ENCODE results near the gene CACNA2D3.

CACNA2D3 gene

DNA sequence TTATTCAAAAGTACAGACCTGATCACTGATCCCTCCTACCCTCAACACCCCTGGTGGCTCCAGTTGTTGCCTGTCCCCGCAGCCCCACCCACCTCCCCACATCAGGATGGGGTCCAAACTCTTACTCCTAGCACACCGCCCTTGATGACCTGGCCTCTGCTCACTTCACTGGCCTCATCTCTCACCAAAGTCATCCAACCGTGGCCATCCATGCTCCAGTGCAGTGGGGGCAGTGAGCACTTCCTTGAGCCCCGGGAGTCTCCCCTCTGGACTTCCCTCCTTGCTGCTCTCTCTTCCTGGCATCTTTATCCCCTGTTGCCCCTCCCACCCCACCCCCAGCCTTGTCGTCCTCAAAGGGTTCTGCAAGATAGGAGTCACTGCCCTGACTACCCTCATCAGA, 191.1 kb downstream of the CACNA2D3 start:
- FAIRE-seq (no peak), DNase-seq (ENCODE audit: insufficient read length, low spot score) (no peak)
- no peak for TF ChIP-seq TAF1 (IDR thresholded peaks at IDR 0.05; ENCODE audit: low read depth, low read length)
- no peak for TF ChIP-seq POLR2A (IDR thresholded peaks at IDR 0.05; ENCODE audit: low read depth, low read length)
- no peak for TF ChIP-seq PAX5 (IDR thresholded peaks at IDR 0.05; ENCODE audit: insufficient read depth, low read length, severe bottlenecking)
- no peak for TF ChIP-seq POLR2AphosphoS5 (IDR thresholded peaks at IDR 0.05; ENCODE audit: low read depth, low read length)
- TF ChIP-seq POU2F2 (IDR thresholded peaks at IDR 0.05; ENCODE audit: low read depth, low read length), result no peak
- TF ChIP-seq SPI1 (IDR thresholded peaks at IDR 0.05; ENCODE audit: low read depth, low read length), result no peak

DNA sequence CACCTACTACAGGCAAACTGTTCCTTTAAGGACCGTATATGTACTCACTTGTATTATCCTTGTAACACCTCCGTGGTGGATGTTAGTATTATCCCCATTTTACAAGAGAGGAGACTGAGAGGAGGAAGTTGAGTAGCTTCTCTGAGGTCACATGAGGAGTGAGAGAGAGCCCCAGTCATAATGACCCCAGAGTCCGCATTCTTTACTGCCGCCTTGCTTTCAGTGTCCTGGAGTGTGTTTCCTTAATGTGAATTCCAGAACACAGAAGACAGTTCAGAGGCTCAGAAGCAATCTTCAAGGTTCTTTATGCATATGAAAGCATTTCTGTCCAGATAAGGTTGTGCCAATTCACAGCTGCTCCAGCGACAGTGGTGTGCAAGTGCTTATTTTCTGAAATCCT, 199.2 kb downstream of the CACNA2D3 start:
- no peak for FAIRE-seq
- TF ChIP-seq POLR2AphosphoS5 (IDR thresholded peaks at IDR 0.05; ENCODE audit: low read depth, low read length) (no peak), TAF1 (IDR thresholded peaks at IDR 0.05; ENCODE audit: low read depth, low read length) (no peak)
- no peak for DNase-seq (ENCODE audit: insufficient read length, low spot score)

DNA sequence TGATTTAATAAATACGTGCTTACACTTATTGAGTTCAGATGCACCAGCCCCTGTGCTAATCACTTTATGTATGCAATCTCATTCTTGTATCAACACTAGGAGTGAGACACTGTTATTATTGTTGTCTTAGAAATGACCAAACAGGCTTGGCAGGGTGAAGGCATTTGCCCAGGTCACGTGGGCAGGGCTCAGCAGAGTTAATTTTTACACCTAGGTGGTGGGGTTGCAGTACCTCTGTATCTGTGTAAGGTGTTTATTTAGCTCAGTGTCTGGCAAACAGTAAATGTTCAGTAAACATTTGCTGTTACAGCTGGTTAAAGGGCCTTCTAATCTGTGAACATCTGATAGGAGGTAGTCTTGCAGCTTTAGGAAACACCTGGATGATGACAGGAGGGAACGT, 200.0 kb downstream of the CACNA2D3 start:
- FAIRE-seq (no peak), DNase-seq (ENCODE audit: insufficient read length, low spot score) (no peak)
- TF ChIP-seq PAX5 (IDR thresholded peaks at IDR 0.05; ENCODE audit: insufficient read depth, low read length, severe bottlenecking) (no peak), SPI1 (IDR thresholded peaks at IDR 0.05; ENCODE audit: low read depth, low read length) (no peak), POLR2AphosphoS5 (IDR thresholded peaks at IDR 0.05; ENCODE audit: low read depth, low read length) (no peak), POU2F2 (IDR thresholded peaks at IDR 0.05; ENCODE audit: low read depth, low read length) (no peak), POLR2A (IDR thresholded peaks at IDR 0.05; ENCODE audit: low read depth, low read length) (no peak), TAF1 (IDR thresholded peaks at IDR 0.05; ENCODE audit: low read depth, low read length) (no peak)

DNA sequence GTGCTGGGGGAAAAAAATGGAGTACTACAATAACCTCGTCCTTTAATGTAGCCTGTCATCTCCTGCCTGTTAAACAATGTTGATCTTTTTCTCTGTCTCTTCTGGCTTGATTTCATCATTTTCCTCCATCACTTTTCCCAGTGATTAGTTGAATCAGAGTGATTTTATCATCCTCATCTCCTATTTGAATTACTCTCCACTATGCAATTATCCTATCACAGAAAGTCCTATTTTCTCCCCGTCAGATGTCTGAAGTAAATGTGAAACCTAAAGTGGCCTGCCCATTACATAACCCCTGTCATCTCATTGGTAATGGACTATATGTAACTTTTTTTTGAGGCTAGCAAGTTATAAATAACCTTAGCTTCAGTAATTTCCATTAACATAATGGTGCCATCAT, 201.8 kb downstream of the CACNA2D3 start:
- no peak for FAIRE-seq
- TF ChIP-seq POLR2AphosphoS5 (IDR thresholded peaks at IDR 0.05; ENCODE audit: low read depth, low read length) (no peak), PAX5 (IDR thresholded peaks at IDR 0.05; ENCODE audit: insufficient read depth, low read length, severe bottlenecking) (no peak), TAF1 (IDR thresholded peaks at IDR 0.05; ENCODE audit: low read depth, low read length) (no peak), POLR2A (IDR thresholded peaks at IDR 0.05; ENCODE audit: low read depth, low read length) (no peak), POU2F2 (IDR thresholded peaks at IDR 0.05; ENCODE audit: low read depth, low read length) (no peak), SPI1 (IDR thresholded peaks at IDR 0.05; ENCODE audit: low read depth, low read length) (no peak)
- no peak for DNase-seq (ENCODE audit: insufficient read length, low spot score)

DNA sequence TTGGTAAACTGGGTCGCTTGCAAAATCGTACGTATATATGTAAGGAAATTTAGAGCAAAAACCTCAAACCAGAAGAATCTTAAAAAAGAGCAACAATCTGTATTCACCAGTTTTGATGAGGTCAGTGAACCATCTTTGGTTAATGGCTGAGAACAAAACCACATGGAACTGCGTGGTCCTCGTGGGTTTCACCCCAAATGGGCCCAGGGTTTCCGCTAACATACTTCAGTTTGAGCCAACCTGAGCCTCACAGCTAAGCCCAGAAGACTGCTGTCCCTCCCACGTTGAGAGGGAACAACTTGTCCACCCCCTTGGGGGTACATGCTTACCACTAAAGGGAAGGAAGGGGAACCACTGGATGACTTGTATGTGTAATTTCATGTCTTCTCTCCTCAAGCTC, 204.6 kb downstream of the CACNA2D3 start:
- DNase-seq (ENCODE audit: insufficient read length, low spot score) (no peak), FAIRE-seq (no peak)
- TF ChIP-seq PAX5 (IDR thresholded peaks at IDR 0.05; ENCODE audit: insufficient read depth, low read length, severe bottlenecking) (no peak), SPI1 (IDR thresholded peaks at IDR 0.05; ENCODE audit: low read depth, low read length) (no peak), POU2F2 (IDR thresholded peaks at IDR 0.05; ENCODE audit: low read depth, low read length) (no peak)

DNA sequence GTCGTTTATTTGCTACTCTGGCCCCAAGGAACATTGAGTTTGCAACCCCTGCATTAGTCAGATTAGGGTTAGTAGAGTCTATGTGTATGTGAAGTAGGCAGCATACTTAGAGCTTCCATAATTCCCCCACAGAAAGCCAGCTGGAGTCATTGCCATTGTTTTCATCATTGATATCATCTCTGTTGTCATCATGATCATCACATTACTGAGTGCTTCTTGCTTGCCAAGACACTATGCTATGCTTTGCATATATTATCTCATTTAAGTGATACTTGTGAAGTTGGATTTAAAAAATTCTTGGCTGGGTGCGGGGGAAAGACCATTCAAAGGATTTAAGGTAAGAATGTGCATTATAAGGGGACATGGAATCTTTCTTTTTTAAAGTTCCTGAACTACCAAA, 209.0 kb downstream of the CACNA2D3 start:
- DNase-seq (ENCODE audit: insufficient read length, low spot score) (no peak), FAIRE-seq (no peak)
- TF ChIP-seq POU2F2 (IDR thresholded peaks at IDR 0.05; ENCODE audit: low read depth, low read length), result no peak
- no peak for TF ChIP-seq POLR2A (IDR thresholded peaks at IDR 0.05; ENCODE audit: low read depth, low read length)
- TF ChIP-seq POLR2AphosphoS5 (IDR thresholded peaks at IDR 0.05; ENCODE audit: low read depth, low read length), result no peak
- no peak for TF ChIP-seq SPI1 (IDR thresholded peaks at IDR 0.05; ENCODE audit: low read depth, low read length)
- TF ChIP-seq PAX5 (IDR thresholded peaks at IDR 0.05; ENCODE audit: insufficient read depth, low read length, severe bottlenecking), result no peak

DNA sequence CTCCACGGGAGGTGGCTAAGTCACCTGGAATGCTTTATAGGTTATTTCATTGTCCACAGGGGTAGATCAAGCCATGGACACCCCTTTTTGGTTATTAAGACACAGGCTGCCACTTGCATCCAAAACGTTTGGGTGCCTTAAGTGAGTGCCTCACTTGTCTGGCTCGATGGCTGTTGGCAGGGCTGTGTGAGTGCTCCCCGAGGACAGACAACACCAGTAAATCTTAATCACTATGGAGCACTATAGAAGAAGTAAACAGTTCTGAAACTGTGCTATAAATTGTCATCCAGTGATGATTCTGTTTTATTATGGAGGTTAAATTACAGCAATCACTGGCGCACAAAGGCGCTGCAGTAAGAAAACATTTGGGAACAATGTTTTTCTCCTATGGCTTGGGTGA, 215.5 kb downstream of the CACNA2D3 start:
- no peak for TF ChIP-seq SPI1 (IDR thresholded peaks at IDR 0.05; ENCODE audit: low read depth, low read length)
- no peak for TF ChIP-seq POLR2A (IDR thresholded peaks at IDR 0.05; ENCODE audit: low read depth, low read length)
- no peak for TF ChIP-seq POU2F2 (IDR thresholded peaks at IDR 0.05; ENCODE audit: low read depth, low read length)
- no peak for TF ChIP-seq TAF1 (IDR thresholded peaks at IDR 0.05; ENCODE audit: low read depth, low read length)
- TF ChIP-seq PAX5 (IDR thresholded peaks at IDR 0.05; ENCODE audit: insufficient read depth, low read length, severe bottlenecking), result no peak
- no peak for TF ChIP-seq POLR2AphosphoS5 (IDR thresholded peaks at IDR 0.05; ENCODE audit: low read depth, low read length)
- DNase-seq (ENCODE audit: insufficient read length, low spot score) (no peak), FAIRE-seq (no peak)

DNA sequence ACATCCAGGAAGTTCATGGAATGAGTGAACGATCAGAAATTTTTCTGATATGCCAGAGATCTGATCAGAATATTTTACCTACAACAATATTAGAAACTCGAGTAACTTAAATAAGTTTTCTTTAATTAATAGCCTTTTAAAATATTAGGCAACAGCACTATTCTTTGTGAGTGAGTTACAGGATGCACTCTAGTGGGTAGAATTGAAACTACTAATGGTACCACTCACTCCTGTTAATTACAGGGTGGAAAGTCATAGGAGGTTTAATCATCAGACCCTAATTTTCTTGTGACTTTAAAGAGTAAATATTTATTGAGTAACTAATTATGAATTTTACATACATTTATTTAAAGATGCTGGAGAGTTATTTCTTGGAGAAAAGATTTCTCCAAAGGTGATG, 217.3 kb downstream of the CACNA2D3 start:
- no peak for FAIRE-seq

DNA sequence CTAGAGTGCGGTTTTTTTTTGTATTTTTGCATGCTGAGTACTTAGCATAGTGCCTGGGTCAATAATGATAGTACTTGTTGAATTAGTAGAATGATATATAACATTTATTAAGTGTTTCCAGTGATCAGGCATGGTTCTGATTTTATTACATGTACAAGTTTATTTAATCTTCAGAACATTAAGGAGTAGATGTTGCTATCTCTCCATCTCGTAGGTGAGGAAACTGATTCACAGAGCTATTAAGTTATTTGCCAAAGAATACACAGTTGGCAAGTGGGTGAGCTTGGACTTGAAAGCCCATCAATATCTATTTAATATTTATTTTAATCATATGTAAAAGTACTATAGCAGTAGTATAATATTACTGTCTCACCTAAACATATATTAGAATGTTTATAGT, 219.5 kb downstream of the CACNA2D3 start:
- DNase-seq (ENCODE audit: insufficient read length, low spot score), result no peak

More for the DNA sequence above, 217.3 kb downstream of the CACNA2D3 start:
- TF ChIP-seq PAX5 (IDR thresholded peaks at IDR 0.05; ENCODE audit: insufficient read depth, low read length, severe bottlenecking) (no peak), POLR2A (IDR thresholded peaks at IDR 0.05; ENCODE audit: low read depth, low read length) (no peak), POU2F2 (IDR thresholded peaks at IDR 0.05; ENCODE audit: low read depth, low read length) (no peak), TAF1 (IDR thresholded peaks at IDR 0.05; ENCODE audit: low read depth, low read length) (no peak), POLR2AphosphoS5 (IDR thresholded peaks at IDR 0.05; ENCODE audit: low read depth, low read length) (no peak), SPI1 (IDR thresholded peaks at IDR 0.05; ENCODE audit: low read depth, low read length) (no peak)
- no peak for DNase-seq (ENCODE audit: insufficient read length, low spot score)

DNA sequence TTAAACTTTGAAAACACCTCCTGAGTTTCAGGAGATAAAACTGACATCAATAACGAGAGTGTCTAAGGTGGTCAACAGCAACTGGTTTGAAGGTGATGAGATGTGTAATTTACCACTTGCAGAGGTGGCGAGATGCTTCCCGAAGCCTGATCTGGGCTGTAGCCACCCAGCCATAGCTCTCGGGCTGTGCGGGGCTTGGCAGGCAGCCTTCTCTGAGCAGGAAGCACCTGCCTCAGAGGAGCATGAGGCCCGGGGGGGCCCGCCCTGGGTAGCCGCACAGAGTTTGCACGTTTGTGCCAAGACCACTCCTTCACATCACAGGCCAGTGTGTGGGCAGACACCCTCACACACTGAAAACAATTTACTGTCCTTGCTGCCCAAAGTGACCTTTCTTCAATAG, 220.3 kb downstream of the CACNA2D3 start:
- TF ChIP-seq POLR2AphosphoS5 (IDR thresholded peaks at IDR 0.05; ENCODE audit: low read depth, low read length) (no peak), PAX5 (IDR thresholded peaks at IDR 0.05; ENCODE audit: insufficient read depth, low read length, severe bottlenecking) (no peak), SPI1 (IDR thresholded peaks at IDR 0.05; ENCODE audit: low read depth, low read length) (no peak), POU2F2 (IDR thresholded peaks at IDR 0.05; ENCODE audit: low read depth, low read length) (no peak), POLR2A (IDR thresholded peaks at IDR 0.05; ENCODE audit: low read depth, low read length) (no peak), TAF1 (IDR thresholded peaks at IDR 0.05; ENCODE audit: low read depth, low read length) (no peak)
- FAIRE-seq (no peak), DNase-seq (ENCODE audit: insufficient read length, low spot score) (no peak)

More for the DNA sequence above, 219.5 kb downstream of the CACNA2D3 start:
- no peak for FAIRE-seq
- TF ChIP-seq POLR2A (IDR thresholded peaks at IDR 0.05; ENCODE audit: low read depth, low read length), result no peak
- TF ChIP-seq POLR2AphosphoS5 (IDR thresholded peaks at IDR 0.05; ENCODE audit: low read depth, low read length), result no peak
- no peak for TF ChIP-seq PAX5 (IDR thresholded peaks at IDR 0.05; ENCODE audit: insufficient read depth, low read length, severe bottlenecking)
- TF ChIP-seq TAF1 (IDR thresholded peaks at IDR 0.05; ENCODE audit: low read depth, low read length), result no peak
- TF ChIP-seq SPI1 (IDR thresholded peaks at IDR 0.05; ENCODE audit: low read depth, low read length), result no peak
- no peak for TF ChIP-seq POU2F2 (IDR thresholded peaks at IDR 0.05; ENCODE audit: low read depth, low read length)

All from GM12891 (cell line).